ENCODE data around the gene GNAQ.

GNAQ gene

DNA sequence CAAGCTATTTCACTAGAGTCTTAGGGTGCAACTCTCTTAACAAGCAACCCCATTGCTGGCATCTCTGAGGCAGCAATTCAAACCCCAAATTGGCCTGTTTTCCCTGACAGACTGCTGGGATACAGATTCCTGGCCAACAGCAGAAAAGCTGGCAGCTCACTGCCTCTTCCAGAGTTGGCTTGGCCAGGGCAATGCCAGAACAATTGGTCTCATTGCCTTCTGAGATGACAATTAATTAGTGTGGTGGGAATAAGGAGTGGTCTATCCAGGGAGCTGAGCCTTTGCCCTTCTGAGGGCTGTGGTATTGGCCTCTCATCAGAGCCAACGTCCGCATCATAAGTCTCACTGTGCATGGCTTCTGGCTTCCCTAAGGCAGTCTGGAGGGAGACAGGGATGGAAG lies 183.2 kb downstream of the GNAQ start:
- H3K4me3 ChIP-seq (replicated peaks; ENCODE audit: low read depth, low read length): no peak overlapping the region
- DNase-seq (ENCODE audit: low read depth): no peak
- TF ChIP-seq, protein P1, sequence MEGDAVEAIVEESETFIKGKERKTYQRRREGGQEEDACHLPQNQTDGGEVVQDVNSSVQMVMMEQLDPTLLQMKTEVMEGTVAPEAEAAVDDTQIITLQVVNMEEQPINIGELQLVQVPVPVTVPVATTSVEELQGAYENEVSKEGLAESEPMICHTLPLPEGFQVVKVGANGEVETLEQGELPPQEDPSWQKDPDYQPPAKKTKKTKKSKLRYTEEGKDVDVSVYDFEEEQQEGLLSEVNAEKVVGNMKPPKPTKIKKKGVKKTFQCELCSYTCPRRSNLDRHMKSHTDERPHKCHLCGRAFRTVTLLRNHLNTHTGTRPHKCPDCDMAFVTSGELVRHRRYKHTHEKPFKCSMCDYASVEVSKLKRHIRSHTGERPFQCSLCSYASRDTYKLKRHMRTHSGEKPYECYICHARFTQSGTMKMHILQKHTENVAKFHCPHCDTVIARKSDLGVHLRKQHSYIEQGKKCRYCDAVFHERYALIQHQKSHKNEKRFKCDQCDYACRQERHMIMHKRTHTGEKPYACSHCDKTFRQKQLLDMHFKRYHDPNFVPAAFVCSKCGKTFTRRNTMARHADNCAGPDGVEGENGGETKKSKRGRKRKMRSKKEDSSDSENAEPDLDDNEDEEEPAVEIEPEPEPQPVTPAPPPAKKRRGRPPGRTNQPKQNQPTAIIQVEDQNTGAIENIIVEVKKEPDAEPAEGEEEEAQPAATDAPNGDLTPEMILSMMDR (IDR thresholded peaks at IDR 0.05; ENCODE audit: low read length, missing control alignments): no peak

DNA sequence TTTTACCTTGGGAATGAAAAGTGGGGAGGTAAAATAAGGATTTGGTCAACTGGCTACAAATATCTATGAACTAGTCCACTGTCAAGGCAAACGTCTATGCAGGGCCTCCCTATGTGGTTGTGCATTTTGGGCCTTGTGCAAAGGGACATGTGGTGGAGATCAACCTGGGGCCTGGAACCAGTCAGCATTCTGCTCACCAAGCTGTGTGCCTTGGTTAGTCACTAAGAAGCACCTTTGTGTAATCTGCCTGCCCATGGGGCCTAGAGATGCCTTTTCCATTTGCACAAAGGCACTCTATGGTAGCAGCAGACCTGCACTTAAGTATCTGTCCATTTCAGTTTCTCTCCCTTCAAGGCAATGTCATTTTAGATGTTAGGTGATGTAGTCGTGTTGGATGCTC lies 184.0 kb downstream of the GNAQ start:
- H3K4me3 ChIP-seq (replicated peaks; ENCODE audit: low read depth, low read length): no peak overlapping the region
- no peak for DNase-seq (ENCODE audit: low read depth)
- TF ChIP-seq, protein P1 (IDR thresholded peaks at IDR 0.05; ENCODE audit: low read length, missing control alignments): no peak

DNA sequence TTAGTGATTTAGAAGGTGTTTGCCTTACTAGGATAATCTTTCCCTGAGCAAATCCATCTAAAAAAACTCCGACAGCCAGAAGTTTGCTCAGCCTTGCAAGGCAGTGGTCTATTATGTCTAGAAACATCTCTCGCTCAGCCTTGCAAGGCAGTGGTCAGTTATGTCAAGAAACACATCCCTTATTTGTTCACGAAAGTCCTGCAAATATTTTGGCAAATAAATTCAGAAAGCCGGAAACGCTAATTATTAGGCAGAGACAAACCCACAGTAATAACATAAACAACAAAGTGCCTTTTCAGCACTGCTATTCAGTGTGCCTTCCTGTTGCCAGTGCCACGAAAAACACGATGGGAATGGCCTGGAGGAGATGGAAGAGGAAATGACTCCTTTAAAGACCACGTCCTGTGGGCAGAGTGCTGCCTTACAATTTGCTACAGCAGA lies 184.5 kb downstream of the GNAQ start:
- no peak overlapping the region for H3K4me3 ChIP-seq (replicated peaks; ENCODE audit: low read depth, low read length)
- DNase-seq (ENCODE audit: low read depth): peak; percentile 86
- TF ChIP-seq, protein P1 (IDR thresholded peaks at IDR 0.05; ENCODE audit: low read length, missing control alignments): no peak

DNA sequence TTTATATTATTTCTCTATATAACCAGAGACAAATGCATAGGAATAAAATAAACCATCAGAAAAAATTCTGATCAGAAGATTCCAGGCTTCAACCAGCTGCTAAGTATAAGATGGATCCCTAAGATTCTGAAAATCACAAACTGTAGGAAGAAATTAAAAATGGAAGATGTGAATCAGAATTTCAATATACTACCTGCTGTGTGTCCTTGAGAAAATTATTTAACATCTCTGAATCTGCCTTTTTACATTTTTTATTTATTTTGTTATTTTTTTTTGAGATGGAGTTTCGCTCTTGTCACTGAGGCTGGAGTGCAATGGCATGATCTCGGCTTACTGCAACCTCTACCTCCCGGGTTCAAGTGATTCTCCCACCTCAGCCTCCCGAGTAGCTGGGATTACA lies 187.2 kb downstream of the GNAQ start:
- DNase-seq (ENCODE audit: low read depth): no peak
- H3K4me3 ChIP-seq (replicated peaks; ENCODE audit: low read depth, low read length): no peak overlapping the region
- TF ChIP-seq, protein P1 (IDR thresholded peaks at IDR 0.05; ENCODE audit: low read length, missing control alignments): no peak

DNA sequence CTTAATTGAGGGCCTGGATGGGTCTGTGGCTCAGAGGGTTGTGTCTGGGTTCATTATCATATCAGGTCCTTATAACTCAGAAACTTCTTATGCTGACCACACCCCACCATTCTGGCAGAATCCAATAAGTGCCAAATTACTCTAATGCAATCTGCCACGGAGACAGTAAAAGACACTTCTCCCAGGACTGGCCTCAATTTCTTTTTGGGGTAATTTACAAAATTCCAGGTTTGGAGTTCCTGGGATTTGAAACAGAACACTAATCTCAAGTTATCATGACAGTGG lies 187.8 kb downstream of the GNAQ start:
- TF ChIP-seq, protein P1 (IDR thresholded peaks at IDR 0.05; ENCODE audit: low read length, missing control alignments): no peak
- H3K4me3 ChIP-seq (replicated peaks; ENCODE audit: low read depth, low read length): no peak overlapping the region
- no peak for DNase-seq (ENCODE audit: low read depth)

DNA sequence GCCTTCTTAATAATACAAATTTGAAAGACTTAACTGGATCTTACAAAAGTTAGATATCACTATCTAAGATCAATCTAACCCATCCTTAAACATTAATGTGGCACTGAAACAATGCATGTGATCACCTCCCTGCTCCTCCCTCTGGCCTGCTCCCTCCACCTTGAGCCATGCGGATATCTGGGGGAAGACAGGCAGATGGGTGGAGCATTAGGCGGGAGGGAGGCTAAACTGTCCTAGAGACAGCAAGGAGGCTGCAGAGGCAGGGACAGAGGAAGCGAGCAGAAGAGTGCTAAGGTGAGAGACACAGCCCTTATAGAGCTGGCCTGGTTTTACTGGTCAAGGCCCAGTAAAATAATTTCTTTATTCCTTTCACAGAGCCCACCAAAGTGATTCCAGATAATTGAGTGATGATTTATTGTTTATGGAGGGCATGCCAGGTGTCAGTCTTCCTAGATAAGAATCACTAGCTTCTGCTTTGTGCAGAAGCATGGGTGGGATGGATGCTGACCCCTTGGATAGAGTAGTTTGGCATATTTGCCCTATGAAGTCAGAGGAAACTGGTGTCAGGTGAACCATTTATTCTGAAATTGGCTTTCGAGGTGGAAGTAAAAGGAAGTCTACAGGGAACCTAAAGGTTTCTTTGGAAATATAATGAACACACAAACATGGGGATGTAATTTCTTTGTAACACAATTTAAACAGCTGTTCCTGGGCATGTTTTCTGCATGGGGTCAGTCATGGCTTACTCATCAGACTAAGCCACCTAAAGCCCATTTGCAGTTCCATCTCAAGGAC lies 188.3 kb downstream of the GNAQ start:
- no peak for DNase-seq (ENCODE audit: low read depth)
- no peak overlapping the region for H3K4me3 ChIP-seq (replicated peaks; ENCODE audit: low read depth, low read length)
- TF ChIP-seq, protein P1 (IDR thresholded peaks at IDR 0.05; ENCODE audit: low read length, missing control alignments): no peak
